NCI-H510A (cell line): ENCODE data around the gene TK2.
"Not testable (repeated sequence)": the region's sequence is repeated elsewhere in the genome, so short reads cannot be mapped to it uniquely, and the experiment has no call there.

ENCODE experiments used
- DNase-seq: peaks from one replicate; lab custom pipeline; 2025; lab: John Stamatoyannopoulos, UW

Gene TK2

GRCh38 chr16:66468321-66468965, 81.5 kb downstream of the TK2 start:
- DNase-seq, result no peak

- DNase-seq, result no peak
These were observed 82.3 kb downstream of the TK2 start for GRCh38 chr16:66467611-66468010.

GRCh38 chr16:66466636-66467035, 83.3 kb downstream of the TK2 start:
- DNase-seq, result not testable (repeated sequence)

GRCh38 chr16:66465946-66466345, 84.0 kb downstream of the TK2 start:
- DNase-seq, result not testable (repeated sequence)

- DNase-seq, result no peak
These were observed 87.0 kb downstream of the TK2 start for GRCh38 chr16:66462912-66463311.

- DNase-seq, result no peak
These were observed 89.2 kb downstream of the TK2 start for GRCh38 chr16:66460703-66461102.

- DNase-seq, result no peak
These were observed 90.0 kb downstream of the TK2 start for GRCh38 chr16:66459878-66460277.

- DNase-seq, result no peak
These were observed 91.1 kb downstream of the TK2 start for GRCh38 chr16:66458853-66459252.

GRCh38 chr16:66458292-66458691, 91.6 kb downstream of the TK2 start:
- no peak for DNase-seq
